Skeletal muscle cell (primary cell): ENCODE measurements around the gene CACNA1D.

Source experiments
- DNase-seq: peaks from one replicate; pipeline ENCODE4 v3.0.0-alpha.2; 2010; ENCODE audit warnings: low read depth
- H3K4me3 ChIP-seq: 2 replicates; pipeline ENCODE4 v1.5.1; 2011; ENCODE audit warnings: low read depth, mild to moderate bottlenecking, control low read depth, low read length, moderate library complexity

The CACNA1D gene

GRCh38 chr3:53671192-53671960, 177.0 kb downstream of the CACNA1D start:
- no peak for DNase-seq
- H3K4me3 ChIP-seq = no peak overlapping the region

- DNase-seq = no peak
- no peak overlapping the region for H3K4me3 ChIP-seq
Observed at GRCh38 chr3:53671961-53672299, 177.5 kb downstream of the CACNA1D start.

DNA sequence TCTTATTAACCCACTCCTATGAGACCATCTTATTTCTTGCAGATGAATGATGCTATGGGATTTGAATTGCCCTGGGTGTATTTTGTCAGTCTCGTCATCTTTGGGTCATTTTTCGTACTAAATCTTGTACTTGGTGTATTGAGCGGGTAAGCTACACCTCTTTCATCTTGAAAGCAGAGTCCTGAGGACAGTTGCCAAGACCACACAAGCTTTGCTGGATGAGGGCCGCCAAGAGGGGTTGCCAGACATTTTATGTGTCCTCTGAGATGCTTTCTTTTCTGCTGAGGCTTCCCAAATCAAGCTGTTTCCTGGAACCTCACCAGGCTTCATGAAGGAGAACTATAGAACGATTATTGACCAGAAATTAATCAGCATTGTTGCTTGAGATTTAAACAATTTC, 178.6 kb downstream of the CACNA1D start:
- no peak for DNase-seq

GRCh38 chr3:53673722-53674350, 179.4 kb downstream of the CACNA1D start:
- DNase-seq = no peak
- no peak overlapping the region for H3K4me3 ChIP-seq

More for the DNA sequence above, 178.6 kb downstream of the CACNA1D start:
- no peak overlapping the region for H3K4me3 ChIP-seq

- DNase-seq = no peak
- H3K4me3 ChIP-seq = no peak overlapping the region
Observed at GRCh38 chr3:53674582-53674981, 180.2 kb downstream of the CACNA1D start.

GRCh38 chr3:53675022-53675697, 180.7 kb downstream of the CACNA1D start:
- no peak overlapping the region for H3K4me3 ChIP-seq
- no peak for DNase-seq

GRCh38 chr3:53675942-53676341, 181.5 kb downstream of the CACNA1D start:
- DNase-seq = no peak
- H3K4me3 ChIP-seq = no peak overlapping the region

DNA sequence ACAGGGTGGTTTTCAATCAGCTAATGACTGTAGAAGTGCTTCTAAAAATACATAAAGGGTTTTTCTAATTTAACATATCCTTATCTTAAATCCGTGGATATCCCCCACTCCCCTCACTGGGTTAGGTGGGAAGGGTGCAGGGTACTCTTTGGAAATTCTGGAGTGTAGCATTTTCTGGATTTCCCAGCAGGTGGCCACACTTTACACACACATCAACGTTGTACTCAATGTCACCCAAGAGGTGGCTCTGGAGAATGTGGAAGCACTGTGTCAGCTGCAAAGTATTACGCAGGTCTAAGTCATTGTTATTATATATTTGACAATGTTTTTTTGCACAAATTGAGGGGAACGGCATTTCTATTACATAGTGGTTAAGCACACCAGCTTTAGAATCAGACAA, 183.0 kb downstream of the CACNA1D start:
- no peak overlapping the region for H3K4me3 ChIP-seq
- no peak for DNase-seq

DNA sequence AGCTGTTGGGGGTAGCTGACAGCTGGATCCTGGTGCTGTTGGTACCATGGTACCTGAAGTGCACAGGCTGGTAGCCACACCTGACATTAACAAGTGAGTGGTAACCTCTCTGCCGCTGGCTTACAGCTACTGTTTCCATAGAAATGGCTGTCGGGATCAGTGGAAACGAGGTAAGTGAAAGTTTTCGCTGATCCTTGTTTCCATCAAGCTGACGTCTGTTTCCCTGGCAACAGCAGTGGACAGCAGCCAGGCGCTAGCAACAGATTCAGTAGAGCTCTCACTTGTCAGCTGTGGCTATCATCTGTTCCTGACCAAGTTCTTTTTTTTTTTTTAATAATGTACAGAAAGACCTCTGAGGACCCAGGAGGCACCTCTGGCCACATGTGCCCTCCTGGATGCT, 185.6 kb downstream of the CACNA1D start:
- DNase-seq = no peak
- no peak overlapping the region for H3K4me3 ChIP-seq

GRCh38 chr3:53682807-53683206, 188.4 kb downstream of the CACNA1D start:
- no peak for DNase-seq
- H3K4me3 ChIP-seq = no peak overlapping the region

GRCh38 chr3:53688066-53688465, 193.7 kb downstream of the CACNA1D start:
- no peak overlapping the region for H3K4me3 ChIP-seq
- DNase-seq = no peak

DNA sequence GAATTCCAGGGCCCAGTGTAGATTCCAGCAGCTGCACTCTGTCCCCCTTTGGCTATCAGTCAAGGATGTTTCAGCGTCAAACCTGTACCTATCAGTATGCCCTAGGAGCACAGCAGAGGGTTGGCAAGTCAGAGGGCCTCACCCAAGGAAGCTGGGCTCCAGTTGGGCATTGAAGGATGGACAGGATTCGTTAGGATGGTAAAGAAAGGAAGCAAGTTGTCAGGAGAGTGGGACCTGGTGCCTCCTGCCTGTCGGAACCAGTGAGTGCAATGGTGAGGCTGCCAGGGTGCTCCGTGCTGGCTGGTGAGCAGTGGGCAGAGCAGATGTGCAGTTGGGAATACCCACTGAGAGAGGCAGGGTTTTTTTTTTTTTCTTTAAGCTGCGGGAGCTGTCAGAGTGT, 194.6 kb downstream of the CACNA1D start:
- no peak for DNase-seq

GRCh38 chr3:53689681-53690080, 195.3 kb downstream of the CACNA1D start:
- no peak overlapping the region for H3K4me3 ChIP-seq
- no peak for DNase-seq

More for the DNA sequence above, 194.6 kb downstream of the CACNA1D start:
- no peak overlapping the region for H3K4me3 ChIP-seq

DNA sequence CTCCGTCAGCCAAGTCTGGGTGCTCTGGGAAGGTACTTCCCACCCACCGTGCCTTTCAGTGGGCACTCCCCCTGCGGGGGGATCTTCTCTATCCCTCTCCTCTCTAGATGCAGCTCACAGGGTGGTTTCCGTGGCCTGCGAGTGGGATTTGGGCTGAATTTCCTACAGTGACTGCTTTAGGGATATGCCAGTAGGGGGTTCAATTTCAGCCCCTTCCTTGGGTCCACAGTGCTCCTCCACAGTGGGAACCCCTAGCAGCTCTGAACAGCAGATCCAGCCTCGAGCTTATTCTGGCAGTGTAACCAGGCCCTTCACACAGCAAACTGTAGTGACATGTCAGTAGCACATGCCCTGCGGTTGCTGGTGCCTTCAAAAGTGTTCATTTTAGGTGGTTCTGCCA, 196.1 kb downstream of the CACNA1D start:
- no peak for DNase-seq
- H3K4me3 ChIP-seq = no peak overlapping the region

DNA sequence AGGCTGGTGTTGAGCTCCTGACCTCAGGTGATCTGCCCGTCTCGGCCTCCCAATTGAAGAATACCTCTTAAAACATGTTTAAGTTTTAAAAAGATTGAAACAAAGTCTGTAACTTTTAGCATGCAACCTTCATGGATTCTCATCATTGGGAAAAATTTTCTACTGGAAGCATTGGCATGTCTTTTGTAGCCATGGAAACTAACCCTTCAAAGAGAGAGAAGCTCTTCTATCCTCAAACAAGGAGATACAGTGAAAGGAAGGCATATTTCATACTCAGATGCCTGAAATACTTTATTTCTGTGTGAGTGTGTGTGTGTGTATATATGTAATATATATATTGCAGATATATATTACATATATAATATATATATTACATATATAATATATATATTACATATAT, 196.9 kb downstream of the CACNA1D start:
- no peak overlapping the region for H3K4me3 ChIP-seq
- no peak for DNase-seq

DNA sequence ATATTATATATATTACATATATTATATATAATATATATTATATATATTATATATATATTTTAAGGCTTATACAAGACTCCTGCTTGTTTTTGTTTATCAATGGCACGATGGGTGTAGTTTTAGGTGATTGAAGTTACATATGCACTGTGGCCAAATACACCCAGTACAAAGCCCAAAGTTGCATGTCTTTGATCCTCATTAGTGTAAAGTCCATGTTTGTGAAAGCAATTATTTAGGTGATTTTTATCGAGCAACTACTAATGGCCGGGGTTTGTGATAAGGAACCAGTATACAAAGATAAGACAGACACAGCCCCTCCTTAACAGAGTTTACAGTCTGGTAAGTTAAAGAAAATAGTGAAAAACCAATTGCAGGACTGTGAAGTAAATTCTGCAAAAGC, 197.5 kb downstream of the CACNA1D start:
- no peak overlapping the region for H3K4me3 ChIP-seq
- no peak for DNase-seq

GRCh38 chr3:53693451-53693850, 199.0 kb downstream of the CACNA1D start:
- no peak overlapping the region for H3K4me3 ChIP-seq
- DNase-seq = no peak

GRCh38 chr3:53694046-53694445, 199.6 kb downstream of the CACNA1D start:
- no peak overlapping the region for H3K4me3 ChIP-seq
- DNase-seq = no peak

DNA sequence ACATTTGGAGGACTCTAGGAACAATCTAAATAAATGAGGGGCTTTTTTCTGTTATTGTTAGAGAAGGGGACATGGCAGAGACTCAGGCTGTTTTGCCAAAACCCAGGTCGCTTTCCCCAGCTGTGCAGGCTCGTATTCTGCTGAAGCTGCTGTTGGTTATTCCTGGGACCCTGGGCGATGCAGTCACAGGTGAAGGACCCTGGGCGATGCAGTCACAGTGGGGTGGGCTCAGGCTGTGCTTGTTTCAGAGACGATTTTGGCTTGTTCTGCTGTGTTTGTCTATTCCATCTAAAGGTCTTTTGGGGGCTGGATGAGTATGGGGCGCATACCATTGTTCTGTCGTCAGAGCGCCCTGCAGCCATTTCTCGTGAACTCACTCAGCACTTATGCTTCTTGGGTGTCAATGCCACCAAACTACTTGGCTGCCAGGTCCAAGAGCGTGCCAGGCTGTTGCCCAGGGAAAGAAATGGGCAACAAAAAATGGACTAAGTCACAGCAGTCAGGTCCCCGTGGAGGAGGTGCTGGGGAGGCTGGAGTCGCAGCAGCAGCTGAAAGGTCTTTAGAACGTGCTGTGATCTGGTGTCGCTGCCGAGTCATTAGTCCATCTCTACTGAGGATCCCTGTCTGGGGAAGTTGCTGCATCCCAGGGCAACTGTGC, 200.4 kb downstream of the CACNA1D start:
- no peak overlapping the region for H3K4me3 ChIP-seq
- DNase-seq = no peak

DNA sequence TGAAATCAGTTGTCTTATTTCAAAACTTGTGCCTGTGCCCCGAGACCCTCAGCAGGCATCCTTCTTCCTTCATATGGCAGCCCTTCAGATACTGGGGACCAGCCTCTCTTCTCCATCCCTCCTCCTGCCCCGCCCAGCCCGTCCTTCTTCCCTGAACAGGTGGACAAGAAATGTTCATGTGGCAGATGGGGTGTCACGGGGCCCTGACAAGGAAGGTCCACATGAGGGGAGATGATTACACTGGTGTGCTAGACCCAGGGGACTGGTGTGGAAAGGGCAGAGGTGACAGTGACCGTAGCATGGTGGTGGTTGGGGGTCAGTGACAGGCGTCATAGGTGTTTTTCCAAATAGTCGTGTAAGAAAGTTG, 200.9 kb downstream of the CACNA1D start:
- no peak for DNase-seq
- H3K4me3 ChIP-seq = no peak overlapping the region
